GM12801 (cell line): ENCODE results near the gene EPHA8.

Source experiments
- TF ChIP-seq, protein P1 (sequence below): IDR thresholded peaks from one replicate; pipeline ENCODE4 v1.5.1; 2011; ENCODE audit warnings: control low read depth; ENCODE audit not compliant: insufficient read length; ENCODE audit errors: extremely low read depth

Gene EPHA8

DNA sequence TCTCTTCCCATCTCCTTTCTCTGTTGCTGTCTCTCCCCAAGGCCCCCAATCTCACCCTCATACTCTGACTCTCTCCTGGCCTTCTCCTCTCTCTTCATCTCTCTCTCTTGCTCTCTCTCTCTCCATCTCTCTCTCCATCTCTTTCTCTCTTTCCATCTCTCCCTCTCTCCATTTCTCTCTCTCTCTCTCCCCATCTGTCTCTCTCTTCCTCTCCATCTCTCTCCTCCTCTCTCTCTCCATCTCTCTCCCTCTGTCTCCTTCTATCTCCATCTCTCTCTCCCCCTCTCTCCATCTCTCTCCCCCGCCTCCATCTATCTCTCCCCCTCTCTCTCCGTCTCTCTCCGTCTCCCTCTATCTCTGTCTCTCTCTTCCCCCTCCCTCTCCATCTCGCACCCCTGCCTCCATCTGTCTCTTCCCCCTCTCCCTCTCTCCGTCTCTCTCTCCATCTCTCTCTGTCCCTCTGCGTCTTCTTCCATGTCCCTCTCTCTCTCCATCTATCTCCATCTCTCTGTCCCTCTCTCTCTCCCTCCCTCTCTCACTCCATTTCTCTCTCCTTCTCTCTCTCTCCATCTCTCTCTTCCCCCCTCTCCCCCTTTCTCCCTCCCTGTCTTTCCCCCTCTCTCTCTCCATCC, 16.0 kb upstream of the EPHA8 start:
- TF ChIP-seq, protein P1, sequence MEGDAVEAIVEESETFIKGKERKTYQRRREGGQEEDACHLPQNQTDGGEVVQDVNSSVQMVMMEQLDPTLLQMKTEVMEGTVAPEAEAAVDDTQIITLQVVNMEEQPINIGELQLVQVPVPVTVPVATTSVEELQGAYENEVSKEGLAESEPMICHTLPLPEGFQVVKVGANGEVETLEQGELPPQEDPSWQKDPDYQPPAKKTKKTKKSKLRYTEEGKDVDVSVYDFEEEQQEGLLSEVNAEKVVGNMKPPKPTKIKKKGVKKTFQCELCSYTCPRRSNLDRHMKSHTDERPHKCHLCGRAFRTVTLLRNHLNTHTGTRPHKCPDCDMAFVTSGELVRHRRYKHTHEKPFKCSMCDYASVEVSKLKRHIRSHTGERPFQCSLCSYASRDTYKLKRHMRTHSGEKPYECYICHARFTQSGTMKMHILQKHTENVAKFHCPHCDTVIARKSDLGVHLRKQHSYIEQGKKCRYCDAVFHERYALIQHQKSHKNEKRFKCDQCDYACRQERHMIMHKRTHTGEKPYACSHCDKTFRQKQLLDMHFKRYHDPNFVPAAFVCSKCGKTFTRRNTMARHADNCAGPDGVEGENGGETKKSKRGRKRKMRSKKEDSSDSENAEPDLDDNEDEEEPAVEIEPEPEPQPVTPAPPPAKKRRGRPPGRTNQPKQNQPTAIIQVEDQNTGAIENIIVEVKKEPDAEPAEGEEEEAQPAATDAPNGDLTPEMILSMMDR, result no peak

DNA sequence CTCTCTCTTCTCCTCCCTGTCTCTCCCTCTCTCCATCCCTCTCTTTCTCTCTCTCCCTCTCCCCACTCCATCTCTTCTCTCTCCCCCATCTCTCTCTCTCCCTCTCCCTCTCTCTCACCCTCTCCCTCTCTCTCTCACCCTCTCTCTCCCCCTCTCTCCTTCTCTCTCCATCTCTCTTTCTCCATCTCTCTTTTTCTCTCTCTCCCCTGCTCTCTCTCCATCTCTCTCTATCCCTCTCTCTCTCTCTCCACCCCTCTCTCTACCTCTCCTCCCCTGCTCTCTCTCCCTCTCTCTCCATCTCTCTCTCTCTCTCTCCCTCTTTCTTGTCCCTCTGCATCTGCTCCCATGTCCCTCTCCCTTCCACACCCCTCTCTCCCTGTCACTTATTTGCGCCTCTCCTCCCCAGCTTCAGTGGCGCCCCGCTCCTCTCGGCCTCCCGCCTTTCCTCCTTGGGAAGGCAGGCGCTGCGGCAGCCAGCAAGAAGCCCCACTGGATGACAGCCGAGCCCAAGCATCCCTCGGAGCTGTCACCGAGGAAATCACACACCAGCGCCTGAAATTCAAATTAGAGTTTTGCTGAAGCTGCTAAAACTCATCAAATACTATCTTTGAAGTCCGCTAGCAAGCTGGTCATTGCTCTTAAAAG, 15.3 kb upstream of the EPHA8 start:
- TF ChIP-seq, protein P1, result no peak

DNA sequence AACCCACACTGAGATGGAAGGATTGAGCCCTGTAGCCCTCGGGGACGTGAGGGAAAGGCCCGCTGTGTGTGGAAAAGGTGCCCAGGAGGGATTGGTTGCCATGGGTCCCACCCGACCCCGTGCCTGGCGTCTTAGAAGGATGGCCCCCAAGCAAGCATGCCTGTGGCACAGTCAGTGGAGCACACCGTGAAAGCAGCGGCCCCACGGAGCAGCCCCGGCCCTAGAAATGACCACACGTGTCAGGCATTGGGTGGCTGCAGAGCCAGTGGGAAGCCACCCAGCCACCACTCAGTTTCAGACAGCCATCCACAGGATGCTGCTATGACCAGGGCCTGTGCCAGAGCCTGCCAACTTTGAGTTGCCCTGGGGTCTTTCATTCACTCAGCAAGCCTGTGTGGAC, 13.3 kb upstream of the EPHA8 start:
- TF ChIP-seq, protein P1, result no peak

DNA sequence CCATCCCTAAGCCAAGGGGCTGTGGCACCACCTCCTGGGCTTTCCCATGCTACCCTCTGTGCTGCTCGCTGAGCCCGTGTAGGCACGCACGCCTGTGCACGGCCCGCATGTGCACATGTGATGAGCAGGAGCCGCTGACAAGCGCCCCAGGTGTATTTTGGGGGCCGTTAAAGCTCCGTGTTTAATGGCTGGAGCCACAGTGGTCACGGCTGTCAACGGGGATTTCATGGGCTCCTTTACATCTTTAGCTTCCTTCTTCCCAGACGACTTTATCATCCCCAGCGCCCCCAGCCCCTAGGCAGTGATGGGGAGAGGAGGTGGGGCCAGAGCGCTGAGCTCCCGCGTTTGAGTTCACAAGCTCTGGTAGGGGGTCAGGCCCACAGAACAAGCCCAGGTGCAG, 11.7 kb upstream of the EPHA8 start:
- TF ChIP-seq, protein P1, result no peak

DNA sequence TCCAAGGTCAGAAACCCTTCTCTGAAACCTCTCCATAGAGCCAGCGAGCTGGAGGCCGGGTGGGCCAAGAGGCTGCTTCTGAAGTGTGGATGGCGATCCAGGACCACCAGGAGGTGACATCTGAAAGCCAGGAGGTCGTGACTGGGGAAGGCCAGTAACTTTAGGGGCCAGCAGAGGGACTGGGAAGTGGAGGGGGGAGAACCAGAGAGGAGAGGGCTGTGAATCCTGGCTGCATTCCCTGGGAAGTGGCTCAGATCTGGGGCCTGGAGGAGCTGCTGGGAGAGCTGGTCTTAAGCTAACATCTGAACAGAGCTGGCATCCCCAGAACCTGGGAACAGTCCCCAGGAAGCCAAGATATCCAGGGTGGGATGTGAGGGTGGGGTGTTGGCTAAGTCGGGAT, 11.3 kb upstream of the EPHA8 start:
- TF ChIP-seq, protein P1, result no peak

DNA sequence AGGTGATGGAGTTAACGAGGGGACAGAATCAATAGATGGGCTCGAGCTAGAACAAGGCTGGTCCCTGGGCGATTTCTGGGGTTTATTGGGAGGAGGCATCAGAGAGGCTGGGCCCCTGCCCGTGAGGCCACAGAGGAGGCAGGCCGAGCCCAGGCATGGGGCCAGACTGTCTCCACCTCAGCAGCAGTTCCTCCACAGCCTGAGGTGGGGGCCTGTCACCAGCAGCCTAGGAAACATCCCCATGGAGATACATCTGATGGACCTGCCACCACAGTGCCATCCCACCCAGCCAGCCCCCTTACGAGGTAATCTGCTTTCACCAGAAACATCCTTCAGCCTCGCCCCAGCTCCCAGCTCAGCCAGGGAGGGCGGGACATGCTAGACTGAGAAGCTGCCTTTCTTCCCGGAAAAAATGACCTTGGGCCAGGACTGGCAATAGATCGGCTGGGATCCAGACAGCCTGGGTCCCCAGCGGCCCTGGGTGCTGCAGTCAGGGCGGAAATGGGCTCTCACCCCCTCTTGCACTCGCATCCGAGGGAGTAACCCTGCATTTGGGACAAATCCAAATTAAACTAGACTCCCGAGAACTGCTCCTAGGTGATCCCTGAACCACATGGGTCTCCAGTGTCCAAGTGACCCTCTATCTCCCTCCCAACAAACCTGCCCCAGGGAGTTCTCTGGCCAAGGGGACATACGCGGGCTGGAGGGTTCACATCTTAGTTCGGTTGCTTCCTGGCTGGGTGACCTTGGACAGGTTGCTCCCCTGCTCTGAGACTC, 10.0 kb upstream of the EPHA8 start:
- TF ChIP-seq, protein P1, result no peak

DNA sequence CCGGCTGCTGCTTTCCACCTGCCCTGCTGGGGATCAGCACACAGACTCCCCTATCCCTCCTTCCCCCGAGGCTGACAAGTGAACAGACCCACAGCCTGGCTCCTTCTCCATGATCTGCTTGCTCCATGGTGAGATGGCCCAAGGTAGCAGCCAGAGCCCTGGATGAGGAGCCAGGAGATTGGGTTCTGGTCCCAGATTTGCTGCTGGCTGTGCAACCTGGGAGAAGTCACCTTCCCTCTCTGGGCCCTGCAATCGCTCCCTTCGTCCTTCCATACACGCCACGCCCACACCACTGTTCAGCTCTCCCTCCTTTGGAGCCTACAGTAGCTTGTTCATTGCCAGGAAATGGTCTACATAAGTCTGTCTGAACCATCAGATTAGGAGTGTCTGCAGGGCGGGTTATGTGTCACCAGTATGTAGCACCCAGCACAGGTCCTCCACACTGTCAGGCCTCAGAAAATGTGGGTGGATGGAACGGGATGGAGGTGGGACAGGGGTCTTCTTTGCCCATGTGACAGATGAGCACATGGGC, 9.2 kb upstream of the EPHA8 start:
- TF ChIP-seq, protein P1, result no peak
